K562 (cell line): ENCODE results near the gene NRP1. TPM values are rescaled to one million over a fixed set of nuclear protein-coding genes. Genes with fewer than 3 reads are reported as not detected.

Source experiments
- ATAC-seq: fragments of 200-7000 bp; cut with Tn5 transposase; 3 replicates; pipeline ENCODE4 v1.9.1; 2020; ENCODE audit warnings: moderate library complexity
- BruUV-seq: library from RNA; stranded (reverse); fragments of 400-500 nt; replicated peaks from 2 replicates; lab custom pipeline; 2021; lab: Mats Ljungman, UMichigan
- CTCF ChIA-PET: fragments of 300-600 bp; formaldehyde crosslinking; extraction: SDS; loops from one replicate; lab custom pipeline; 2021; ENCODE audit warnings: low intra/inter-chr PET ratio; lab: Yijun Ruan, JAX
- POLR2A ChIA-PET: fragments of 300-600, 350-650 bp; sonication (Branson Sonifier 250); formaldehyde crosslinking; extraction: SDS; loops from one replicate; lab custom pipeline; 2021; ENCODE audit warnings: antibody characterized with exemption, inconsistent platforms; lab: Yijun Ruan, JAX
- DNase-seq, 4 experiments: peaks; one replicate each; pipeline versions ENCODE4 v3.0.0 to v3.0.0-alpha.2; 2011 to 2018; ENCODE audit warnings: low spot score in 3 of 4, mixed read lengths in 3 of 4; ENCODE audit errors: extremely low read depth in 1 of 4
- FAIRE-seq: peaks from 2 replicates; lab custom pipeline; 2011; peaks lifted over from hg19 to GRCh38; lab: Jason Lieb, UNC
- H2AFZ ChIP-seq: 2 replicates; pipeline ENCODE4 v1.6.0; 2011; ENCODE audit warnings: low read depth, low read length, control low read depth, inconsistent platforms
- H3K27ac ChIP-seq: fragments of 200-600 bp; 3 replicates; pipeline ENCODE4 v1.8.0; 2011; ENCODE audit warnings: low read depth, mild to moderate bottlenecking, control low read depth, inconsistent platforms, low read length, moderate library complexity, mixed read lengths; ENCODE audit errors: extremely low read depth
- H3K27me3 ChIP-seq, 2 experiments: fragments of 300-600 bp in 1 of 2; 2 replicates in 1 of 2; 3 replicates in 1 of 2; pipeline versions ENCODE4 v1.6.0 to v1.8.0; 2011; ENCODE audit warnings: inconsistent platforms in 2 of 2, low read length in 2 of 2, mild to moderate bottlenecking in 1 of 2, mixed read lengths in 1 of 2, moderate library complexity in 1 of 2; ENCODE audit not compliant: control insufficient read depth in 2 of 2, insufficient read depth in 2 of 2
- H3K36me3 ChIP-seq: fragments of 300-600 bp; 3 replicates; pipeline ENCODE4 v1.8.0; 2011; ENCODE audit warnings: mild to moderate bottlenecking, low read length, inconsistent platforms; ENCODE audit not compliant: control insufficient read depth, insufficient read depth
- H3K4me1 ChIP-seq, 2 experiments: fragments of 200-600 bp in 1 of 2; replicated peaks in 1 of 2; 2 replicates in 1 of 2; 3 replicates in 1 of 2; pipeline versions ENCODE4 v1.5.1 to v1.8.0; 2011; ENCODE audit warnings: inconsistent platforms in 2 of 2, low read length in 2 of 2, mild to moderate bottlenecking in 1 of 2, mixed read lengths in 1 of 2, moderate library complexity in 1 of 2; ENCODE audit not compliant: control insufficient read depth in 2 of 2, insufficient read depth in 2 of 2
- H3K4me2 ChIP-seq: 2 replicates; pipeline ENCODE4 v1.6.1; 2011; ENCODE audit warnings: low read length, control low read depth, inconsistent platforms, mixed read lengths; ENCODE audit not compliant: insufficient read depth
- H3K4me3 ChIP-seq: fragments of 200-600 bp; sonication (generic), shearing (Covaris generic); 2 replicates; pipeline ENCODE4 v1.5.1; 2016; ENCODE audit warnings: control low read depth, inconsistent platforms
- H3K79me2 ChIP-seq: fragments of 200-600 bp; 3 replicates; pipeline ENCODE4 v1.8.0; 2011; ENCODE audit warnings: low read length, inconsistent platforms; ENCODE audit not compliant: control insufficient read depth, insufficient read depth
- H3K9ac ChIP-seq, 2 experiments: 2 replicates each; pipeline versions ENCODE4 v1.6.0 to v1.6.1; 2011; ENCODE audit warnings: low read depth in 2 of 2, low read length in 2 of 2, control low read depth in 1 of 2, inconsistent platforms in 1 of 2, mild to moderate bottlenecking in 1 of 2, mixed read lengths in 1 of 2; ENCODE audit not compliant: insufficient read depth in 1 of 2
- H3K9me1 ChIP-seq: one replicate; pipeline ENCODE4 v1.6.0; 2011; ENCODE audit warnings: inconsistent platforms, mild to moderate bottlenecking, low read length, moderate library complexity; ENCODE audit not compliant: control insufficient read depth, insufficient read depth
- H3K9me3 ChIP-seq: replicated peaks from 2 replicates; pipeline ENCODE4 v1.5.1; 2011; ENCODE audit warnings: low read depth, low read length, inconsistent platforms; ENCODE audit not compliant: control insufficient read depth, insufficient read depth
- H4K20me1 ChIP-seq: replicated peaks from 2 replicates; pipeline ENCODE4 v1.6.1; 2011; ENCODE audit warnings: low read length, inconsistent platforms, mixed read lengths; ENCODE audit not compliant: control insufficient read depth, insufficient read depth
- CREB1 ChIP-seq, 2 experiments: sonication (generic) in 1 of 2; formaldehyde crosslinking in 1 of 2; IDR thresholded peaks; 2 replicates each; pipeline versions ENCODE4 v1.6.1 to v1.8.0; 2012 to 2022; ENCODE audit warnings: inconsistent platforms in 1 of 2, mild to moderate bottlenecking in 1 of 2, missing genetic modification reagents in 1 of 2, moderate library complexity in 1 of 2
- FOXJ3 ChIP-seq: sonication (generic); formaldehyde crosslinking; IDR thresholded peaks from 2 replicates; pipeline ENCODE4 v1.4.0; 2020; ENCODE audit warnings: mild to moderate bottlenecking, missing genetic modification reagents
- GABPA ChIP-seq: fragments of 200-800 bp; sonication (Bioruptor generic); conservative IDR thresholded peaks from 2 replicates; pipeline ENCODE4 v1.6.1; 2016; ENCODE audit warnings: low read depth, missing genetic modification characterization, missing compliant biosample characterization
- HNRNPLL ChIP-seq: fragments of 200-400 bp; formaldehyde crosslinking; IDR thresholded peaks from 2 replicates; pipeline ENCODE4 v1.6.1; 2017; ENCODE audit warnings: low read length, low read depth, mild to moderate bottlenecking; ENCODE audit not compliant: poor library complexity, severe bottlenecking
- JUND ChIP-seq, 2 experiments: IDR thresholded peaks; 2 replicates in 1 of 2; 3 replicates in 1 of 2; pipeline ENCODE4 v1.6.1; 2011; ENCODE audit warnings: borderline replicate concordance in 2 of 2, low read depth in 2 of 2, low read length in 2 of 2, improper control_type of control experiment in 1 of 2, missing biosample characterization in 1 of 2, missing genetic modification characterization in 1 of 2, missing genetic modification reagents in 1 of 2
- KLF16 ChIP-seq: IDR thresholded peaks from 2 replicates; pipeline ENCODE4 v1.6.1; 2016; ENCODE audit warnings: antibody characterized with exemption
- MAFK ChIP-seq: IDR thresholded peaks from 2 replicates; pipeline ENCODE4 v1.6.1; 2011; ENCODE audit warnings: low read length, improper control_type of control experiment
- RBBP5 ChIP-seq: fragments of 200-600 bp; sonication (generic); IDR thresholded peaks from 2 replicates; pipeline ENCODE4 v1.6.1; 2012; ENCODE audit warnings: borderline replicate concordance, mild to moderate bottlenecking, low read length, control low read depth, inconsistent platforms; ENCODE audit not compliant: insufficient read depth, poor library complexity, severe bottlenecking
- SP2 ChIP-seq: IDR thresholded peaks from 2 replicates; pipeline ENCODE4 v1.6.1; 2011; ENCODE audit warnings: mild to moderate bottlenecking, low read depth, low read length, moderate library complexity; ENCODE audit not compliant: poor library complexity, severe bottlenecking; ENCODE audit errors: extremely low read depth
- TBL1XR1 ChIP-seq, 2 experiments: IDR thresholded peaks; 2 replicates each; pipeline ENCODE4 v1.6.1; 2012; ENCODE audit warnings: improper control_type of control experiment in 2 of 2, low read length in 2 of 2, mild to moderate bottlenecking in 1 of 2
- ZNF79 ChIP-seq: fragments of 250-450 bp; sonication (Bioruptor Pico); IDR thresholded peaks from 2 replicates; pipeline ENCODE4 v1.4.0; 2020; ENCODE audit warnings: low read depth, mild to moderate bottlenecking, moderate library complexity
- WGBS: fragments of 100-300 bp; shearing (Covaris generic); methylation state at CpG from one replicate; pipeline ENCODE4 v1.1.6; 2016; ENCODE audit warnings: low coverage, mixed read lengths; ENCODE audit not compliant: insufficient coverage; ENCODE audit errors: missing lambda C conversion rate; 5-methylcytosine and 5-hydroxymethylcytosine counted together
- in situ Hi-C: fragments of 300-500 bp; cut with MboI; formaldehyde crosslinking; loops from 4 replicates; pipeline ENCODE4 v1.15.0; 2018; ENCODE audit warnings: inconsistent platforms, mixed read lengths
- intact Hi-C: fragments of 100-400 bp; cut with micrococcal nuclease; formaldehyde crosslinking; loops from 2 replicates; pipeline ENCODE4 v1.14.2; 2022
- polyA plus RNA-seq, 8 experiments: library from polyadenylated mRNA; depleted of rRNA in 4 of 8; stranded (reverse) in 5 of 8; unstranded in 3 of 8; fragments of >200 nt; fragmentation: Nextera tagmentation in 2 of 8; fragmentation: Illumina TruSeq in 1 of 8; extraction: Ambion mirVana in 2 of 8; extraction: Trizol in 1 of 8; gene quantifications; 2 replicates each; pipeline versions ENCODE4 v1.2.1 to v1.2.3, GENCODE V29; 2011 to 2014; ENCODE audit warnings: inconsistent platforms in 1 of 8, missing spikeins in 1 of 8
- total RNA-seq, 7 experiments: library from RNA; depleted of rRNA in 6 of 7; stranded (reverse); fragments of >200 nt in 6 of 7; fragmentation: Illumina TruSeq in 2 of 7; extraction: Trizol in 2 of 7; gene quantifications; 2 replicates each; pipeline versions ENCODE4 v1.2.1 to v1.2.3, GENCODE V29; 2011 to 2021; ENCODE audit warnings: low replicate concordance in 1 of 7
- TF ChIP-seq, protein P1 (sequence below): IDR thresholded peaks from 2 replicates; pipeline ENCODE4 v1.6.1; 2014; ENCODE audit warnings: antibody characterized with exemption
- TF ChIP-seq, protein P2 (sequence below): fragments of 250-450 bp; sonication (Bioruptor Pico); IDR thresholded peaks from 2 replicates; pipeline ENCODE4 v1.4.0; 2020
- TF ChIP-seq, protein P3 (sequence below): sonication (generic); formaldehyde crosslinking; IDR thresholded peaks from 2 replicates; pipeline ENCODE4 v1.9.0; 2022; ENCODE audit warnings: mild to moderate bottlenecking, missing genetic modification reagents
- TF ChIP-seq, protein P4 (sequence below): fragments of 450-650 bp; IDR thresholded peaks from 2 replicates; pipeline ENCODE4 v1.7.0; 2016; ENCODE audit warnings: borderline replicate concordance
- TF ChIP-seq, protein P5 (sequence below): sonication (generic); formaldehyde crosslinking; IDR thresholded peaks from 2 replicates; pipeline ENCODE4 v1.5.0; 2020; ENCODE audit warnings: missing genetic modification reagents

Gene NRP1
- total and polyA plus RNA-seq, 9 of the 15 experiments (the other 6 are each of a cell fraction or from before 2014, with no cell fraction given) = 0.01 to 0.38 (median 0.04) TPM; not detected in 5

DNA sequence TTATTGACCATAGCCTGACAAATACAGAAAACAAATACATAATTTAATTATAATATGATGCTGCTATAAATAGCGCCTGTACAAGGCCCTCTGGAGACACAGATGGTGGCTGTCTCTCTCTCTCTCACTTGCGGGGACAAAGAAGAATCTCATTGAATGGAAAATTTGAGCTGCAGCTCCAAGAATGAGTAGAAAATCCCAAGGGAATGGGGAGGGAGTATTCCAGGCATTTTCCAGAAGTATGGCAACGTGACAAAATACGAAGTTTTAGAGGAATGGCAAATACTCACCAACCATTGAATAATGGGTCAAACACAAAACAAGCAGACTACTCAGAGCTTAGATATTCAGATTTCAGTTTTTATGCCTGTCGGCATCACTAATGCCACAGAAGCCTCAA lies 179.9 kb downstream of the NRP1 start:
- WGBS = 1% methylated on average over 5 of the region's 5 CpGs
- Histone ChIP-seq H4K20me1 (no peaks in the 10 kb centered on the region; the same call in 1 of the 2 replicates), H3K27ac (no peak overlapping the region), H3K79me2 (no peaks in the 10 kb centered on the region), H3K27me3 (0 out of 5 replicates have a peak, but pooled peaks cover 0 to 2% of the 10 kb centered on the region in 2 experiments), H3K4me2 (no peak overlapping the region), H3K4me1 (no peaks in the 10 kb centered on the region), H2AFZ (no peak overlapping the region), H3K9me1 (no peaks in the 10 kb centered on the region), H3K36me3 (no peaks in the 10 kb centered on the region), H3K9me3 (no peaks in the 10 kb centered on the region), H3K4me3 (no peak overlapping the region), H3K9ac (no peak overlapping the region)
- no peak for DNase-seq
- in situ Hi-C loops = no loop called here
- BruUV-seq = no TSS peak
- no peak for ATAC-seq
- intact Hi-C loops = no loop called here
- no peak for FAIRE-seq
- ChIA-PET CTCF (no interaction called here), POLR2A (no interaction called here)
- TF ChIP-seq TBL1XR1 (IDR thresholded peaks at IDR 0.05; ENCODE audit: low read length in 2 of 2) (no peak), MAFK (no peak), RBBP5 (no peak), SP2 (no peak), GABPA (tag) (no peak), KLF16 (no peak), HNRNPLL (no peak), FOXJ3 (CRISPR knock-in tag) (no peak), JUND (IDR thresholded peaks at IDR 0.05; ENCODE audit: borderline replicate concordance, low read depth, low read length) (no peak), JUND (tag; IDR thresholded peaks at IDR 0.05; ENCODE audit: borderline replicate concordance, low read depth, low read length) (no peak), CREB1 (IDR thresholded peaks at IDR 0.05) (no peak), CREB1 (CRISPR knock-in tag; IDR thresholded peaks at IDR 0.05) (no peak), ZNF79 (CRISPR knock-in tag) (no peak)
- TF ChIP-seq, protein P1, sequence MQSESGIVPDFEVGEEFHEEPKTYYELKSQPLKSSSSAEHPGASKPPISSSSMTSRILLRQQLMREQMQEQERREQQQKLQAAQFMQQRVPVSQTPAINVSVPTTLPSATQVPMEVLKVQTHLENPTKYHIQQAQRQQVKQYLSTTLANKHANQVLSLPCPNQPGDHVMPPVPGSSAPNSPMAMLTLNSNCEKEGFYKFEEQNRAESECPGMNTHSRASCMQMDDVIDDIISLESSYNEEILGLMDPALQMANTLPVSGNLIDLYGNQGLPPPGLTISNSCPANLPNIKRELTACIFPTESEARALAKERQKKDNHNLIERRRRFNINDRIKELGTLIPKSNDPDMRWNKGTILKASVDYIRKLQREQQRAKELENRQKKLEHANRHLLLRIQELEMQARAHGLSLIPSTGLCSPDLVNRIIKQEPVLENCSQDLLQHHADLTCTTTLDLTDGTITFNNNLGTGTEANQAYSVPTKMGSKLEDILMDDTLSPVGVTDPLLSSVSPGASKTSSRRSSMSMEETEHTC = no peak
- TF ChIP-seq, protein P2, sequence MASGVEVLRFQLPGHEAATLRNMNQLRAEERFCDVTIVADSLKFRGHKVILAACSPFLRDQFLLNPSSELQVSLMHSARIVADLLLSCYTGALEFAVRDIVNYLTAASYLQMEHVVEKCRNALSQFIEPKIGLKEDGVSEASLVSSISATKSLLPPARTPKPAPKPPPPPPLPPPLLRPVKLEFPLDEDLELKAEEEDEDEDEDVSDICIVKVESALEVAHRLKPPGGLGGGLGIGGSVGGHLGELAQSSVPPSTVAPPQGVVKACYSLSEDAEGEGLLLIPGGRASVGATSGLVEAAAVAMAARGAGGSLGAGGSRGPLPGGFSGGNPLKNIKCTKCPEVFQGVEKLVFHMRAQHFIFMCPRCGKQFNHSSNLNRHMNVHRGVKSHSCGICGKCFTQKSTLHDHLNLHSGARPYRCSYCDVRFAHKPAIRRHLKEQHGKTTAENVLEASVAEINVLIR (CRISPR knock-in tag) = no peak
- TF ChIP-seq, protein P3, sequence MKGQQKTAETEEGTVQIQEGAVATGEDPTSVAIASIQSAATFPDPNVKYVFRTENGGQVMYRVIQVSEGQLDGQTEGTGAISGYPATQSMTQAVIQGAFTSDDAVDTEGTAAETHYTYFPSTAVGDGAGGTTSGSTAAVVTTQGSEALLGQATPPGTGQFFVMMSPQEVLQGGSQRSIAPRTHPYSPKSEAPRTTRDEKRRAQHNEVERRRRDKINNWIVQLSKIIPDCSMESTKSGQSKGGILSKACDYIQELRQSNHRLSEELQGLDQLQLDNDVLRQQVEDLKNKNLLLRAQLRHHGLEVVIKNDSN (CRISPR knock-in tag) = no peak
- TF ChIP-seq, protein P4, sequence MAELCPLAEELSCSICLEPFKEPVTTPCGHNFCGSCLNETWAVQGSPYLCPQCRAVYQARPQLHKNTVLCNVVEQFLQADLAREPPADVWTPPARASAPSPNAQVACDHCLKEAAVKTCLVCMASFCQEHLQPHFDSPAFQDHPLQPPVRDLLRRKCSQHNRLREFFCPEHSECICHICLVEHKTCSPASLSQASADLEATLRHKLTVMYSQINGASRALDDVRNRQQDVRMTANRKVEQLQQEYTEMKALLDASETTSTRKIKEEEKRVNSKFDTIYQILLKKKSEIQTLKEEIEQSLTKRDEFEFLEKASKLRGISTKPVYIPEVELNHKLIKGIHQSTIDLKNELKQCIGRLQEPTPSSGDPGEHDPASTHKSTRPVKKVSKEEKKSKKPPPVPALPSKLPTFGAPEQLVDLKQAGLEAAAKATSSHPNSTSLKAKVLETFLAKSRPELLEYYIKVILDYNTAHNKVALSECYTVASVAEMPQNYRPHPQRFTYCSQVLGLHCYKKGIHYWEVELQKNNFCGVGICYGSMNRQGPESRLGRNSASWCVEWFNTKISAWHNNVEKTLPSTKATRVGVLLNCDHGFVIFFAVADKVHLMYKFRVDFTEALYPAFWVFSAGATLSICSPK = no peak
- TF ChIP-seq, protein P5, sequence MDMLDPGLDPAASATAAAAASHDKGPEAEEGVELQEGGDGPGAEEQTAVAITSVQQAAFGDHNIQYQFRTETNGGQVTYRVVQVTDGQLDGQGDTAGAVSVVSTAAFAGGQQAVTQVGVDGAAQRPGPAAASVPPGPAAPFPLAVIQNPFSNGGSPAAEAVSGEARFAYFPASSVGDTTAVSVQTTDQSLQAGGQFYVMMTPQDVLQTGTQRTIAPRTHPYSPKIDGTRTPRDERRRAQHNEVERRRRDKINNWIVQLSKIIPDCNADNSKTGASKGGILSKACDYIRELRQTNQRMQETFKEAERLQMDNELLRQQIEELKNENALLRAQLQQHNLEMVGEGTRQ = no peak
